ENCODE data around the gene MPPED2. TPM values are rescaled to one million over a fixed set of nuclear protein-coding genes. Genes with fewer than 3 reads are reported as not detected.

The MPPED2 gene
- total and polyA plus RNA-seq, 2 of the 13 experiments (the other 11 are each of a cell fraction or from before 2014, with no cell fraction given) = not detected

DNA sequence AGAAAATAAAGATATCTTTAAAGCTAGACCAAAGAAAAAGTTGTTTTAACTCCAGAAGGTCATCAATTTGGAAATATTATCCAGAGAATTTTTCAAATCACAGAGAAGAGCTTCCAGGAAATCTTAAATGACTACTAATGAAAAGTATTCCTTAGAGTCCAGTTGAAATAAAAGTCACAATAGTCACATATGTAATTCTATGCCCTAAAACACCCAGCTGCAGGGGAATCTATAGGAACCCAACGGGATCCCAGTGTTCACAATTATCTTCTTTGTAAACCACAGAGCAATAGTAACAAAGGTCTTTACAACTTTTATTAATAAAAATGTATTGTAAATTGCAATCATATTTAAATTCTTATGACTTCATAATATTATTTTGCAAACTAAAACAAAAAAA, 27.1 kb downstream of the MPPED2 start:
- WGBS (ENCODE audit: low lambda C conversion rate) = 0% methylated on average over 1 of the region's 1 CpG
- Histone ChIP-seq H3K27ac (ENCODE audit: extremely low read length, insufficient read depth, low read length) (no peak overlapping the region), H3K4me1 (ENCODE audit: insufficient read depth, low read length) (no peaks in the 10 kb centered on the region), H3K4me3 (replicated peaks in 1 of 3; ENCODE audit: insufficient read depth in 1 of 3, low read depth in 2 of 3, low read length in 3 of 3) (no peak overlapping the region), H3K27me3 (ENCODE audit: control insufficient read depth in 1 of 2, insufficient read depth in 2 of 2, low read length in 2 of 2) (no peaks in the 10 kb centered on the region), H2AFZ (ENCODE audit: low read length) (no peak overlapping the region), H3K36me3 (replicated peaks in 1 of 2; ENCODE audit: control insufficient read depth in 1 of 2, insufficient read depth in 2 of 2, low read length in 2 of 2) (no peaks in the 10 kb centered on the region), H3K4me2 (ENCODE audit: low read depth, low read length) (no peak overlapping the region), H3K79me2 (ENCODE audit: insufficient read depth, low read length) (no peaks in the 10 kb centered on the region), H3K9ac (ENCODE audit: insufficient read depth, low read depth, low read length) (no peak overlapping the region), H3K9me3 (ENCODE audit: low read length) (no peaks in the 10 kb centered on the region), H4K20me1 (ENCODE audit: insufficient read depth, low read length) (no peaks in the 10 kb centered on the region)
- DNase-seq (ENCODE audit: low spot score) (no peak), ATAC-seq (no peak), FAIRE-seq (no peak)
- ChIA-PET CTCF (ENCODE audit: low intra/inter-chr PET ratio, low total read pairs) (no interaction called here), POLR2A (no interaction called here)
- TF ChIP-seq MIER3 (CRISPR knock-in tag; IDR thresholded peaks at IDR 0.05; ENCODE audit: borderline replicate concordance) (no peak), ZNF644 (CRISPR knock-in tag; IDR thresholded peaks at IDR 0.05; ENCODE audit: low read depth) (no peak), ZNF232 (CRISPR knock-in tag; IDR thresholded peaks at IDR 0.05; ENCODE audit: borderline replicate concordance) (no peak), ZNF883 (CRISPR knock-in tag; IDR thresholded peaks at IDR 0.05; ENCODE audit: not compliant biosample characterization) (no peak), ZNF7 (CRISPR knock-in tag; IDR thresholded peaks at IDR 0.05) (no peak), MED13 (CRISPR knock-in tag; IDR thresholded peaks at IDR 0.05) (no peak)
- TF ChIP-seq, protein P1, sequence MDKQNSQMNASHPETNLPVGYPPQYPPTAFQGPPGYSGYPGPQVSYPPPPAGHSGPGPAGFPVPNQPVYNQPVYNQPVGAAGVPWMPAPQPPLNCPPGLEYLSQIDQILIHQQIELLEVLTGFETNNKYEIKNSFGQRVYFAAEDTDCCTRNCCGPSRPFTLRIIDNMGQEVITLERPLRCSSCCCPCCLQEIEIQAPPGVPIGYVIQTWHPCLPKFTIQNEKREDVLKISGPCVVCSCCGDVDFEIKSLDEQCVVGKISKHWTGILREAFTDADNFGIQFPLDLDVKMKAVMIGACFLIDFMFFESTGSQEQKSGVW (CRISPR knock-in tag; IDR thresholded peaks at IDR 0.05; ENCODE audit: borderline replicate concordance) = no peak
- TF ChIP-seq, protein P2, sequence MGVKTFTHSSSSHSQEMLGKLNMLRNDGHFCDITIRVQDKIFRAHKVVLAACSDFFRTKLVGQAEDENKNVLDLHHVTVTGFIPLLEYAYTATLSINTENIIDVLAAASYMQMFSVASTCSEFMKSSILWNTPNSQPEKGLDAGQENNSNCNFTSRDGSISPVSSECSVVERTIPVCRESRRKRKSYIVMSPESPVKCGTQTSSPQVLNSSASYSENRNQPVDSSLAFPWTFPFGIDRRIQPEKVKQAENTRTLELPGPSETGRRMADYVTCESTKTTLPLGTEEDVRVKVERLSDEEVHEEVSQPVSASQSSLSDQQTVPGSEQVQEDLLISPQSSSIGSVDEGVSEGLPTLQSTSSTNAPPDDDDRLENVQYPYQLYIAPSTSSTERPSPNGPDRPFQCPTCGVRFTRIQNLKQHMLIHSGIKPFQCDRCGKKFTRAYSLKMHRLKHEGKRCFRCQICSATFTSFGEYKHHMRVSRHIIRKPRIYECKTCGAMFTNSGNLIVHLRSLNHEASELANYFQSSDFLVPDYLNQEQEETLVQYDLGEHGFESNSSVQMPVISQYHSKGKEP (CRISPR knock-in tag; IDR thresholded peaks at IDR 0.05) = no peak
- TF ChIP-seq, protein P3, sequence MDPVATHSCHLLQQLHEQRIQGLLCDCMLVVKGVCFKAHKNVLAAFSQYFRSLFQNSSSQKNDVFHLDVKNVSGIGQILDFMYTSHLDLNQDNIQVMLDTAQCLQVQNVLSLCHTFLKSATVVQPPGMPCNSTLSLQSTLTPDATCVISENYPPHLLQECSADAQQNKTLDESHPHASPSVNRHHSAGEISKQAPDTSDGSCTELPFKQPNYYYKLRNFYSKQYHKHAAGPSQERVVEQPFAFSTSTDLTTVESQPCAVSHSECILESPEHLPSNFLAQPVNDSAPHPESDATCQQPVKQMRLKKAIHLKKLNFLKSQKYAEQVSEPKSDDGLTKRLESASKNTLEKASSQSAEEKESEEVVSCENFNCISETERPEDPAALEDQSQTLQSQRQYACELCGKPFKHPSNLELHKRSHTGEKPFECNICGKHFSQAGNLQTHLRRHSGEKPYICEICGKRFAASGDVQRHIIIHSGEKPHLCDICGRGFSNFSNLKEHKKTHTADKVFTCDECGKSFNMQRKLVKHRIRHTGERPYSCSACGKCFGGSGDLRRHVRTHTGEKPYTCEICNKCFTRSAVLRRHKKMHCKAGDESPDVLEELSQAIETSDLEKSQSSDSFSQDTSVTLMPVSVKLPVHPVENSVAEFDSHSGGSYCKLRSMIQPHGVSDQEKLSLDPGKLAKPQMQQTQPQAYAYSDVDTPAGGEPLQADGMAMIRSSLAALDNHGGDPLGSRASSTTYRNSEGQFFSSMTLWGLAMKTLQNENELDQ (CRISPR knock-in tag; IDR thresholded peaks at IDR 0.05; ENCODE audit: borderline replicate concordance) = no peak
- TF ChIP-seq, protein P4, sequence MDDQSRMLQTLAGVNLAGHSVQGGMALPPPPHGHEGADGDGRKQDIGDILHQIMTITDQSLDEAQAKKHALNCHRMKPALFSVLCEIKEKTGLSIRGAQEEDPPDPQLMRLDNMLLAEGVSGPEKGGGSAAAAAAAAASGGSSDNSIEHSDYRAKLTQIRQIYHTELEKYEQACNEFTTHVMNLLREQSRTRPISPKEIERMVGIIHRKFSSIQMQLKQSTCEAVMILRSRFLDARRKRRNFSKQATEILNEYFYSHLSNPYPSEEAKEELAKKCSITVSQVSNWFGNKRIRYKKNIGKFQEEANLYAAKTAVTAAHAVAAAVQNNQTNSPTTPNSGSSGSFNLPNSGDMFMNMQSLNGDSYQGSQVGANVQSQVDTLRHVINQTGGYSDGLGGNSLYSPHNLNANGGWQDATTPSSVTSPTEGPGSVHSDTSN (CRISPR knock-in tag; IDR thresholded peaks at IDR 0.05; ENCODE audit: borderline replicate concordance) = no peak
- in situ Hi-C loops (cut with HindIII; ENCODE audit: extremely low pct_ligation_motif_present, low pct_unique_long_range_greater_than_20kb) = no loop called here
- intact Hi-C loops (cut with micrococcal nuclease; ENCODE audit: unreplicated experiment) = no loop called here
- BruUV-seq (replicated peaks) = no TSS peak
